Dermis microvascular lymphatic vessel endothelial cell (primary cell): ENCODE measurements around the gene CAP1. TPM values are rescaled to one million over a fixed set of nuclear protein-coding genes. Genes with fewer than 3 reads are reported as not detected.
"Not testable (repeated sequence)": the region's sequence is repeated elsewhere in the genome, so short reads cannot be mapped to it uniquely, and the experiment has no call there.

Experiments used
- DNase-seq, 2 donors: peaks; one replicate each; pipeline versions ENCODE4 v3.0.0 to v3.0.0-alpha.2; 2010; ENCODE audit warnings: low read depth in 2 of 2
- total RNA-seq: library from RNA; depleted of rRNA; stranded (reverse); fragments of >200 nt; gene quantifications from 2 replicates; pipeline ENCODE4 v1.2.1, GENCODE V29; 2014

The CAP1 gene, protein sequence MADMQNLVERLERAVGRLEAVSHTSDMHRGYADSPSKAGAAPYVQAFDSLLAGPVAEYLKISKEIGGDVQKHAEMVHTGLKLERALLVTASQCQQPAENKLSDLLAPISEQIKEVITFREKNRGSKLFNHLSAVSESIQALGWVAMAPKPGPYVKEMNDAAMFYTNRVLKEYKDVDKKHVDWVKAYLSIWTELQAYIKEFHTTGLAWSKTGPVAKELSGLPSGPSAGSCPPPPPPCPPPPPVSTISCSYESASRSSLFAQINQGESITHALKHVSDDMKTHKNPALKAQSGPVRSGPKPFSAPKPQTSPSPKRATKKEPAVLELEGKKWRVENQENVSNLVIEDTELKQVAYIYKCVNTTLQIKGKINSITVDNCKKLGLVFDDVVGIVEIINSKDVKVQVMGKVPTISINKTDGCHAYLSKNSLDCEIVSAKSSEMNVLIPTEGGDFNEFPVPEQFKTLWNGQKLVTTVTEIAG
- total RNA-seq, result 364 and 408 TPM in 2 replicates

DNA sequence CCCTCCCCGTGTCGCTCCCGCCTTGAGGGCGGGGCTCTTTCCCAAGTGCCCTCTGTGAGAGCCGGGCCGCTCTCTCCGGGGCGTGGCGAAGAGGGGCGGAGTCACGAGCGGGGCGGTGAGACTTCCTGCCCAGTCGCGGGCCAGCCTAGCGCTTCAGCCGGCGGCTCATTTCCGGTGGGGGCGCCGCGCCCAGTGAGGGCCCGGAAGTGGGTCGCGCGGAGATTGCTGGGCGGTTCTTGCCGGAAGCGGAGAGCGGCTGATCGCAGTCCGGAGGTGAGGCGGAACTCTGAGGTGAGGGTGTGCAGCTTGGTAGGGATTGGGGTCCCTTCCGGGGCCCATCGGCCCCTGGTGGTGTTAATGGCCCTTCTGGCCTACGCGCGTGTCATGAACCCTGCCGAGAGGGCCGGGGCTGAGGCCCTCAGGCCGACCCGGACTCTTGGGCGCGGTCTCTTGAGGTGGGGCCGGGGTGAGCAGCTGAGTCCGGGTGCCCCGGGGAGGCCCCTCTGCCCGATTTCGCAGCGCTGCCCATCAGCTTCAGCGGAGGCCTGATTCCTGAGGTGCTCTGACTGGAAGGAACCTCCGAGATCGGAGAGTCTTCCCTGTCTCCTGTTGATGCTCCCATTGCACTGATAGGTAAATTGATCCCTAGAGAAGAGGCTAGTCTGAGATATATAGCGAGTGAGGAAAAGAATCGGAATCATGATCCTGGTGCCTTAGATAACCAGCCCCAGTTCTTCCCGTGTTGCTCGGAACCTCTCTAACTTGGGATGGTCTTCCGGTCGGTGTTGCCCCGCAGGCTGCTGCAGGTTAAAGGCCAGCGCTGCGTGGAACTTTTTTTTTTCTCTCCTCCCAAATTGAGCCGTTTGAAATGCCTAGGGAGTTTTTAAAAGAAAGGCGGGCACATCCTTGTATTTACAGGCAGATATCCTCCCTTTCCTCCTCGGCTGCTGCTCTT is at the start of gene CAP1:
TSS of gene CAP1 (plus strand) at position 219 of the 955 bp plus-strand sequence. CDS start 18,618 bp downstream, outside the sequence.
- DNase-seq, result peak; percentile 91 to 98

DNA sequence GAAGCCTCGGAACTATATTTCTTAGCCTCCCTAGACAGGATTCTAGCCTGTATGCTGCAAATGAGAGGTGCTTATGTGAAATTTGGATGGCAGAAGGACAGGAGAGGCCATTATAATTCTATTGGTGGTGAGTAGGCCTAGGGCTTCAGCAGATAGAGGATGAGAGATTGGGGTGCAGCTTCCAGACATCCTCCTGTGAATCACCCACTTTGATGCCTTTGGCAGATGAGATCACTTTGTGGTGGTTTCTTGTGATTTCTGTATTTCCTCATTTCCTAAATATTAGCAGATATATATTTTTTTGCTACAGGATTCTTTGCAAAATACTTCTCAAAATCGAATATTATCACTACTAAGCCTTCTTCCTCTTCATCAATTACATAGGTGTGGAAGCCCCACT is 48.3 kb upstream of the CAP1 start:
- DNase-seq, result no peak

DNA sequence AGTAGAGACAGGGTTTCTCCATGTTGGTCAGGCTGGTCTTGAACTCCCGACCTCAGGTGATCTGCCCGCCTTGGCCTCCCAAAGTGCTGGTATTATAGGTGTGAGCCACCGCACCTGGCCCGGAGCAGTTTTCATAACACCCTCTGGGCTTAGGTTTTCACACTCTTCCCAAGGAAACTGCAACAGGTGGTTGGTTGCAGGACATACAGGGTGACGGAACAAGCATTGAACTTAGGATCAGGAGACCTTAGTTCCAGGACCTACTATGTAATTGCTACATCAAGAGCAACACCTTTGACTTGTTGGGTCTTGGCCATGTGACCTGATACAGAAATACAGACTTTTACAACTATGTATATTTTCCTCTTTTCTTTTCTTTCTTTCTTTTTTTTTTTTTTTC is 47.6 kb upstream of the CAP1 start:
- DNase-seq, result no peak

DNA sequence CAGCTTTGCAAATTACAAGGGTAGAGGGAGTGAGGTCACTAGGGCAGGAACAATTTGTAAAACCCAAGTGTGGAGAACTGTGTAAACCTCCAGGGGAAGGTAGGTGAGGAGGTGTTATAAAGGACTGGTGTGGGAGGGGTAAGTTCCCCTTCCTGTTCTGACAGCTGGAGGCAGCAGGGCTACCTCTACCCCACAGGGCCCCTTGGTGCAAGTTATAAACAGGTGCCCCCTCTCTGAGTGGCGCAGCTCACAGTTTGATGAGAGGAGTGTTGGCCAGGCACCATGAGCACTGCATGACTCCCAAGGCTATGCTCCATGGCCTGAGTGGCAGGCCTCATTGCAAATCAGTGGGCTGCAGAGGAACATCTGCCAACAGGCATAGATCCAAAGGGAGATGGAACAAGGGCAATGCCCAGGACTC is 44.5 kb upstream of the CAP1 start:
- DNase-seq, result no peak

- DNase-seq, result no peak
Measured at GRCh38 chr1:39996396-39997004, 44.0 kb upstream of the CAP1 start.

GRCh38 chr1:40001456-40001855 is 39.1 kb upstream of the CAP1 start:
- peak; percentile 14 to 26 for DNase-seq

DNA sequence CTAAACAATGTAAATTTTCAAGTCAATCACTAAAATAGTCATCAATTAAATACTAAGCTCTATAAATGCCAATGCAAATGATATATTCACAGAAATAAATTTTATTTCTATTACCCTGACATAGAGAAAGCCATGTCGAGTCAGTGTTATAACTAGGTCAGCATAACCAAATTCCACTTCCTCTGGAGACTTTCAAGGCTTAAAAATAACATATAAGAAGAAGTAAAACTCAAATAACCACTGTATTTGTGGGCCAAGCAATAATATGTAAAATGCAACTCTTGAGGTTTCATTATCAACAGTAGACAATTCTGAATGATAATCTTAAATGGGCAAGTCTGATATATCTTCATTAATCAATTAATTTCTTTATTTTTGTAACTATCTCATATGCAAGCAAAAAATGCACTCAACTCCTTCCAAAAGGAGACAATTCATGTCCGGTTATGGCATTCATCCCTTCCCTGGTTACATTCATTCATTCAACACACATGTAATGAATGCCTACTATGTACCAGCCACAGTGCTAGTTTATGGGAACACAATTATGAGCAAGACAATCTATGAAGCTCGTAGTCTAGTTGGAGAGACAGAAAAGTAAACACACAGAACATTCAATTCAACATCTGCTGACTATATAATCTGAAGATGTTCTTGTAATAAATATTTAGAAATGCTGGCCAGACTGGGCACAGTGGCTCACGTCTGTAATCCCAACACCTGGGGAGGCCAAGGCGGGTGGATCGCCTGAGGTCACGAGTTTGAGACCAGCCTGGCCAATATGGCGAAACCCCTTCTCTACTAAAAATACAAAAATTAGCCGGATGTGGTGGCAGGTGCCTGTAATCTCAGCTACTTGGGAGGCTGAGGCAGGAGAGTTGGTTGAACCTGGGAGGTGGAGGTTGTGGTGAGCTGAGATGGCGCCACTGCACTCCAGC is 37.1 kb upstream of the CAP1 start:
- DNase-seq, result no peak

DNA sequence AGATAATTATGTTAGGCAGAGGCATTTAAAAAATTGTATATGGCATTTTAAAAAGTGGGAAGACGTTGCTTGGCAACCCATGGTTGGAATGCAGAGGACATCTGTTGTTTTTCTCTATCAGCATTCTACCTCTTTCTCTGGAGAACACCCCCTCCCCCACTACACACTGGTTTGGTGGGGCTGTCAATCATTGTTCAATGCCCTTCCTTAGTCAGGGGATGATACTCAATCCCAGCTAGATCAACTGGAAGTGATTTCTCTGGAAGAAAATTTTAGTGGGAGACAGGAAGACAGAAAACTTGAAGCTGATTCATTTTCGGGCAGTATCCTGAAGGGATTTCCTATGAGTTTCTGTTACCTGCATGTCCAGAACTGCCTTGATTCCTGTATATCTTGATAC is 35.7 kb upstream of the CAP1 start:
- DNase-seq, result no peak

DNA sequence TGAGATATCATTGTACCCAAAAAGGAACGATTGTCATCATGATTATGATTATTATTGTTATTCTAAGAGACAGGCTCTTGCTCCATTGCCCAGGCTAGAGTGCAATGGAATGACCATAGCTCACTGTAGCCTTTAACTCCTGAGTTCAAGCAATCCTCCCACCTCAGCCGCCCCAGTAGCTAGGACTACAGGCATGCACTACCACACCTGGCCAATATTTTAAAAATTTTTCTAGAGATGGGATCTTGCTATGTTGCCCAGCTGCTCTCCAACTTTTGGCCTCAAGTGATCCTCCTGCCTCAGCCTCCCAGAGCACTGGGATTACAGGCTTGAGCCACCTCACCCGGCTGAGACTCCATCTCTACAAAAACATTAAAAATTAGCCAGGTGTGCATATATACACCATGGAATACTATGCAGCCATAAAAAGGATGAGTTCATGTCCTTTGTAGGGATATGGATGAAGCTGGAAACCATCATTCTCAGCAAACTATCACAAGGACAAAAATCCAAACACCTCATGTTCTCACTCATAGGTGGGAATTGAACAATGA is 33.0 kb upstream of the CAP1 start:
- not testable (repeated sequence) for DNase-seq

GRCh38 chr1:40011198-40011597 is 29.3 kb upstream of the CAP1 start:
- DNase-seq, result no peak

DNA sequence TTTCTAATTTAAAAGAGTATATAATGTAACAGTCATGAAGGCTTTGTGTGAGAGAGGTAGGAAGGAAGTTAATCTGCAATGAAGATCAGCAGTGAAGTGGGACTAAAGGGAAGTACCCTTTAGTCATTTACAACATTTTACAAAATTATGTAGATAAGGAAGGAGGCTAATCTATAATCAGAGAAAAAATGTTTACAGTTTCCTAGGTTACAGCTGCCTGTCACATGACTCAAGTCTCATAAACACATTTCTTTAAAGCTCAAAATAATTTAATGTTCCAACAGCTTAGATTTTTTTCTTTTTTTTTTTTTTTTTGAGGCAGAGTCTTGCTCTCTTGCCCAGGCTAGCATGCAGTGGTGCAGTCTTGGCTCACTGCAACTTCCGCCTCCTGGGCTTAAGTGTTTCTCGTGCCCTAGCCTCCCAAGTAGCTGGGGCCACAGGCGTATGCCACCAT is 26.2 kb upstream of the CAP1 start:
- peak in 1 of 2 donors; percentile 41 for DNase-seq

DNA sequence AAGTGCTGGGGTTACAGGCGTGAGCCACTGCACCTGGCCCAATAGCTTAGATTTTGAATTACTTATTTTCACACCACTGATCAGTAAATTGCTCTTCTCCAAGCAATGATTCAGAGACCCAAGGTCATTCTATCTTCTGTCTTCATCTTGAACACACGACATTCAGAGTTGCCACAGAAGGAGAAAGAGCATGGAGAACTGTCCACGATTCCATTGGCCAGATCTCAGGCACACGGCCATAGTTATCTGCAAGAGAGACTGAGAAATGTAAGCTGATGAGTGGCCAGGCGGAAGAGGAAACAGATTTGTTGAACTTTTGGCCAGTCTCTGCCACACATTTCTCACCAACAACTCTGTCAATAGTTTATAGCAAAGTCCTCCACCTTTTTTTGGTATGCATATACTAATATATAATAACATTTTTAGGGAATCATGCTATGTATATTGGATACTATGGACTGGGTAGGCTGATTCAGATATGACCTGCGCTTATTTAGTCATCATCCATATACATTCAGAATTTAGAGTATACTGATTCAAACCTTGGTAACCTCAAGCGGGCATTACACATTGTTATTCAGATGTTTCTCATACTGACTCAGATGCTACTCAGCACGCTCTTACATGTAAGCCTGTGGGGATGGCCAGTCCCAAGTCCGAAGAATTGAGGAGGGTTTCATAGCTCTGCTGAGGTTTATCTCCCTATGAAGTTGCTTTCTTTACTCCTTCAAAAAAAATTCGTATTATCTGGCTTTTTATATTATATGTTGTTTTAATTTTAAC is 25.5 kb upstream of the CAP1 start:
- DNase-seq, result peak in 1 of 2 donors; percentile 63

DNA sequence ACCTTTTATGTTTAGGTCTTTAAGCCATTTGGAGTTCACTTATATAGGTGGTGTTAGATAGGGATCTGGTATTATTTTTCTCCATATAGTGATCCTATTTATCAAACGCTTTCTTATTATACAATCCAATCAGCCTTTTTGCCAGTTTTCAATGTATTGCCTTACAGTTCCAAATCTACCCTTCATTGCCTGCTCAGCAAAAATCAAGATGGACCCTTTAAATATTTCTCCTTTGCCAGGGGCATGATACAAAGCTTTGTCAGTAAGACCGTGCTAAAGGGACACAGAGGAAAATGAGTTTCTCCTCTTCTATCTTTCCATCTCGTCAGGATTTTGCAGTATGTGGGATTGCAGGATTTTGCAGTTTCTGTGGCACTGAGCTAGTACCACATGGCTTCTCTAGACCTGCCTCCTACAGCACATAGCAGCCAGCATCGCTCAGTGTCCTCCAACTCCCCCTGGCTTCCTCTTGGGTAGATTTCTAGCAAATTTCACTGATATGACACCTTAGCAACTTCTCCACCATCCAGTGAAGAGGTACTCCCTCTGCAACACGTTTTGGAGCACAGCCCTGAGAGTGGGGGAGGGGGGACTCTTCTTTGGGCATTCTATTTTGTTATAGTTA is 22.5 kb upstream of the CAP1 start:
- DNase-seq, result no peak

- DNase-seq, result no peak
Measured at GRCh38 chr1:40020447-40021085, 20.0 kb upstream of the CAP1 start.

DNA sequence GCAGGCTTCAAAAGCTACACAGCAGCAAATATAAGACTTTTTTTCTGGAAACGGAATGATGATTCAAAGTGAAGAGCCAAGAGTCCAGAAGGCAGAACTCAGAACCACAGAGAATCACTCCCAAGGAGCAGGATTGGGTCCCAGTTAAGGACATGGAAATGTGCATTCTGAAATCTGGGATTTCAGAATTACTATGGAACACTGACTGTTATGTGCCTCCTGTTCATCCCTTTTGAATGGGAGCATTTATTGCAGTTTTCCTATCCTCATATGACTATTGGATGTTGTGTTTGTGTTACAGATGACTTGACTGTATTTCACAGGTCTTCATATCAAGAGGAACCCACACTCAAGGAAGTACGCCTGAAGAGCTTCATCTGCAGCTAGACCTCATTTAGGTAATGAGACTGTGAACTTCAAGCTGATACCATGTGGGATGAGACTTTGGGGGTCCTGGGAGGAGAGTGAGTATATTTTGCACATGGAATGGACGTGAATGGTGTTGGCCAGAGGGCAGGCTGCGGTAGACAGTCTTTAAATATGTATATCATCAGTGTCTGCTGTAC is 17.1 kb upstream of the CAP1 start:
- DNase-seq, result no peak

GRCh38 chr1:40024671-40025070 is 15.9 kb upstream of the CAP1 start:
- no peak for DNase-seq

- no peak for DNase-seq
Measured at GRCh38 chr1:40027647-40028046, 12.9 kb upstream of the CAP1 start.

GRCh38 chr1:40029608-40030007 is 10.9 kb upstream of the CAP1 start:
- no peak for DNase-seq
